ENCODE data around the gene UNC45A. TPM values are rescaled to one million over a fixed set of nuclear protein-coding genes. Genes with fewer than 3 reads are reported as not detected.
"Not testable (repeated sequence)": the region's sequence is repeated elsewhere in the genome, so short reads cannot be mapped to it uniquely, and the experiment has no call there.

The UNC45A gene
- total and polyA plus RNA-seq, 8 donors, result 29.2 to 51.3 (median 34.2) TPM

- Histone ChIP-seq H3K27ac (no peak overlapping the region), H3K9me3 (no peaks in the 10 kb centered on the region), H3K4me1 (no peaks in the 10 kb centered on the region), H3K36me3 (peaks cover 8 to 98% (median 57%) of the 10 kb centered on the region in 3 donors), H3K27me3 (no peaks in the 10 kb centered on the region), H3K4me3 (no peak overlapping the region)
- no peak for ATAC-seq
- no peak for FAIRE-seq
- 89 to 93% methylated on average over 11 of the region's 11 CpGs for WGBS, 2 donors
- DNase-seq, result no peak
- intact Hi-C loops (cut with DNase I), result no loop called here
- TF ChIP-seq CTCF (IDR thresholded peaks at IDR 0.05), result no peak
Observed at GRCh38 chr15:90916461-90916860, 18.6 kb upstream of the UNC45A start.

DNA sequence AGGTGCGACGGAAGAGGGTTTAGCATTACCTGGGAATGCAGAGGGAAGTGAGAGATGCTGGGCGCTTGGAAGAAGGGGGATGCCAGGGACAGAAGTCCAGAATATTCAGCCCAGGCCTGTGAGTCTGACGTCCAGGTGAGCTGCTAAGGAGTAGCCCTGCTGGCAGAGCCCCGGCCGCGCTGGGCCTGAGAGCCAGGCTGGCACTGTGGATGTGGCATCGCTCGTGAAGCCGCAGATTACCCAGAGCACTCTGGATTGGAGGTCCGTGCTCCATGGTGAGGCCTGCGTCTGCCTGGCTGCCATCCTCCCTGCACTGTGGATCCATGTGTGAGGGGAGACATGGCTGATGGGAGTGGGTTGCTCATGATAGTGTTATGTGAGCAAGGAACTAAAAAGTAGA, 17.5 kb upstream of the UNC45A start:
- Histone ChIP-seq H3K4me3 (no peak overlapping the region), H3K36me3 (peaks cover 0 to 87% (median 46%) of the 10 kb centered on the region in 3 donors), H3K27me3 (no peaks in the 10 kb centered on the region), H3K27ac (no peak overlapping the region), H3K9me3 (no peaks in the 10 kb centered on the region), H3K4me1 (no peaks in the 10 kb centered on the region)
- DNase-seq, result no peak
- no peak for TF ChIP-seq CTCF (IDR thresholded peaks at IDR 0.05)
- WGBS, 2 donors, result 92 to 97% methylated on average over 12 of the region's 12 CpGs
- no peak for ATAC-seq
- FAIRE-seq, result no peak
- intact Hi-C loops (cut with DNase I), result no loop called here

GRCh38 chr15:90918034-90918788, 16.9 kb upstream of the UNC45A start:
- peaks cover 0 to 81% (median 41%) of the 10 kb centered on the region in 3 donors for H3K36me3 ChIP-seq

GRCh38 chr15:90918835-90919234, 16.2 kb upstream of the UNC45A start:
- Histone ChIP-seq H3K27ac (no peak overlapping the region), H3K4me1 (no peaks in the 10 kb centered on the region), H3K4me3 (no peak overlapping the region), H3K27me3 (no peaks in the 10 kb centered on the region), H3K36me3 (peaks cover 0 to 74% (median 34%) of the 10 kb centered on the region in 3 donors), H3K9me3 (no peaks in the 10 kb centered on the region)
- ATAC-seq, result no peak
- no peak for FAIRE-seq
- intact Hi-C loops (cut with DNase I), result no loop called here
- TF ChIP-seq CTCF (IDR thresholded peaks at IDR 0.05), result no peak
- DNase-seq, result no peak
- WGBS, 2 donors, result 83 to 86% methylated on average over 6 of the region's 6 CpGs

More at GRCh38 chr15:90918034-90918788, 16.9 kb upstream of the UNC45A start:
- H3K4me3 ChIP-seq, result no peak overlapping the region
- ATAC-seq, result no peak
- H3K9me3 ChIP-seq, result no peaks in the 10 kb centered on the region
- no peak for TF ChIP-seq CTCF (IDR thresholded peaks at IDR 0.05)
- no peaks in the 10 kb centered on the region for H3K27me3 ChIP-seq
- no peak for FAIRE-seq
- H3K4me1 ChIP-seq, result no peaks in the 10 kb centered on the region
- H3K27ac ChIP-seq, result no peak overlapping the region
- WGBS, 2 donors, result 91 to 94% methylated on average over 23 of the region's 23 CpGs
- no peak for DNase-seq
- intact Hi-C loops (cut with DNase I), result no loop called here

DNA sequence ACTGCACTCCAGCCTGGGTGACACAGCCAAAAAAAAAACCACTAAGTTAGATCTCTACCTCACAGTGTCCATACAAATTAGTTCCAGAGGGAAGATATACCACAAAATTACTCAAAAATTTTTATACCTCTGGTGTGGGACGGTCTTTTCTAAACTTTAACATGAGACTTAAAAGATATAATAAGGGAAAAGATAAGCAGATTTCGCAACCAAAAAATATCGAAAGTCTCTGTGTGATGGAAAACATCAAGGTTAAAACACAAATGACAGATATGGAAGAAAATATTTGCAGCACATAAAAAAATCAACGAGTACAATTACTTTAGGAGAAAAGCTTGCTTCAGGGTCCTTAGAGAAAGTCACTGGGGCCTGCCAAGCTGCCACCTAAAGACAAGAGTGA, 13.2 kb upstream of the UNC45A start:
- Histone ChIP-seq H3K4me3 (no peak overlapping the region), H3K4me1 (no peaks in the 10 kb centered on the region), H3K27ac (no peak overlapping the region), H3K9me3 (no peaks in the 10 kb centered on the region), H3K36me3 (peaks cover 0 to 45% (median 22%) of the 10 kb centered on the region in 3 donors), H3K27me3 (no peaks in the 10 kb centered on the region)
- FAIRE-seq, result no peak
- WGBS, 2 donors, result 48 to 55% methylated on average over 4 of the region's 4 CpGs
- no peak for TF ChIP-seq CTCF (IDR thresholded peaks at IDR 0.05)
- ATAC-seq, result no peak
- no peak for DNase-seq
- intact Hi-C loops (cut with DNase I), result no loop called here

- H3K27me3 ChIP-seq; H3K27ac ChIP-seq; H3K4me3 ChIP-seq; H3K4me1 ChIP-seq; H3K9me3 ChIP-seq; intact Hi-C loops (cut with DNase I); FAIRE-seq: not testable (repeated sequence)
- WGBS, 2 donors, result 91 to 97% methylated on average over 7 of the region's 7 CpGs
- peak in 1 of 6 donors; percentile 4 for DNase-seq
- ATAC-seq, result peak in 1 of 4 donors; percentile 21
- peaks cover 0 to 36% (median 22%) of the 10 kb centered on the region in 3 donors for H3K36me3 ChIP-seq
Observed at GRCh38 chr15:90922712-90923322, 12.3 kb upstream of the UNC45A start.

All from pancreas (tissue), 10 donors.